H1 (cell line): ENCODE measurements around the gene S100A12. TPM values are rescaled to one million over a fixed set of nuclear protein-coding genes. Genes with fewer than 3 reads are reported as not detected.

Experiments used
- CTCF ChIA-PET: fragments of 300-600 bp; sonication (Branson Sonifier 250); formaldehyde crosslinking; loops from one replicate; lab custom pipeline; 2021; ENCODE audit not compliant: partially characterized antibody; lab: Charles Lee
- POLR2A ChIA-PET: fragments of 300-600 bp; sonication (Branson Sonifier 250); formaldehyde crosslinking; loops from one replicate; lab custom pipeline; 2021; ENCODE audit warnings: inconsistent platforms; ENCODE audit not compliant: partially characterized antibody; lab: Charles Lee
- DNase-seq, 2 experiments: peaks; one replicate each; pipeline versions ENCODE4 v3.0.0 to v3.0.0-alpha.2; 2010 to 2022; ENCODE audit warnings: low spot score in 2 of 2, low read depth in 1 of 2, mixed read lengths in 1 of 2
- FAIRE-seq: peaks from 2 replicates; lab custom pipeline; 2011; peaks lifted over from hg19 to GRCh38; lab: Jason Lieb, UNC
- H2AFZ ChIP-seq: 2 replicates; pipeline ENCODE4 v1.8.1; 2012; ENCODE audit warnings: low read length, inconsistent platforms
- H2AK5ac ChIP-seq: 2 replicates; pipeline ENCODE4 v1.6.1; 2013; ENCODE audit warnings: low read depth, low read length
- H2BK120ac ChIP-seq: replicated peaks from 2 replicates; pipeline ENCODE3; 2013; ENCODE audit warnings: low read depth, low read length, inconsistent platforms
- H2BK12ac ChIP-seq: 2 replicates; pipeline ENCODE4 v1.6.1; 2013; ENCODE audit warnings: low read depth, low read length
- H2BK15ac ChIP-seq: 2 replicates; pipeline ENCODE4 v1.6.1; 2013; ENCODE audit warnings: low read length
- H2BK20ac ChIP-seq: 2 replicates; pipeline ENCODE4 v1.6.1; 2013; ENCODE audit warnings: low read length
- H2BK5ac ChIP-seq: 2 replicates; pipeline ENCODE4 v1.6.1; 2013; ENCODE audit warnings: low read depth, low read length
- H3K14ac ChIP-seq: 2 replicates; pipeline ENCODE4 v1.6.1; 2013; ENCODE audit warnings: inconsistent platforms; ENCODE audit not compliant: insufficient read length
- H3K18ac ChIP-seq: 2 replicates; pipeline ENCODE4 v1.6.1; 2013; ENCODE audit warnings: low read length; ENCODE audit errors: extremely low read depth
- H3K23ac ChIP-seq: 2 replicates; pipeline ENCODE4 v1.6.1; 2013; ENCODE audit warnings: inconsistent platforms; ENCODE audit not compliant: insufficient read length
- H3K23me2 ChIP-seq: 2 replicates; pipeline ENCODE4 v1.6.1; 2013; ENCODE audit warnings: low read depth, low read length
- H3K27ac ChIP-seq: 2 replicates; pipeline ENCODE4 v1.6.1; 2011; ENCODE audit warnings: low read depth, low read length, inconsistent platforms
- H3K27me3 ChIP-seq, 4 experiments: replicated peaks in 1 of 4; 1 replicate in 1 of 4; 2 replicates in 3 of 4; pipeline versions ENCODE4 v1.6.1 to v1.8.1; 2011 to 2013; ENCODE audit warnings: low read length in 3 of 4, mild to moderate bottlenecking in 3 of 4, inconsistent platforms in 2 of 4, mixed read lengths in 2 of 4, moderate library complexity in 1 of 4; ENCODE audit not compliant: control insufficient read depth in 3 of 4, insufficient read depth in 3 of 4; ENCODE audit errors: extremely low read depth in 1 of 4
- H3K36me3 ChIP-seq, 4 experiments: 2 replicates each; pipeline versions ENCODE4 v1.6.1 to v1.8.1; 2011 to 2013; ENCODE audit warnings: mild to moderate bottlenecking in 4 of 4, low read length in 3 of 4, moderate library complexity in 2 of 4, control low read depth in 1 of 4, inconsistent platforms in 1 of 4; ENCODE audit not compliant: insufficient read depth in 4 of 4, control insufficient read depth in 2 of 4
- H3K4ac ChIP-seq: replicated peaks from 2 replicates; pipeline ENCODE3; 2013; ENCODE audit warnings: low read length, low read depth, mixed read lengths, inconsistent platforms; ENCODE audit not compliant: insufficient read length
- H3K4me1 ChIP-seq, 4 experiments: replicated peaks in 1 of 4; 1 replicate in 1 of 4; 2 replicates in 3 of 4; pipeline versions ENCODE4 v1.6.1 to v1.8.1; 2011 to 2013; ENCODE audit warnings: low read length in 3 of 4, inconsistent platforms in 2 of 4, mixed read lengths in 1 of 4; ENCODE audit not compliant: insufficient read depth in 4 of 4, control insufficient read depth in 3 of 4
- H3K4me2 ChIP-seq, 2 experiments: 2 replicates each; pipeline versions ENCODE4 v1.6.1 to v1.8.1; 2011 to 2013; ENCODE audit warnings: low read depth in 2 of 2, low read length in 2 of 2, control low read depth in 1 of 2, inconsistent platforms in 1 of 2, mild to moderate bottlenecking in 1 of 2; ENCODE audit not compliant: insufficient read depth in 1 of 2
- H3K4me3 ChIP-seq, 4 experiments: fragments of 200-600, 300-600 bp in 1 of 4; sonication (generic), shearing (Covaris generic), sonication (Bioruptor Twin) in 1 of 4; 2 replicates each; pipeline versions ENCODE4 v1.5.1 to v1.8.1; 2011 to 2016; ENCODE audit warnings: low read length in 4 of 4, low read depth in 3 of 4, control low read depth in 2 of 4, inconsistent platforms in 2 of 4, mild to moderate bottlenecking in 2 of 4, mixed read lengths in 1 of 4, moderate library complexity in 1 of 4; ENCODE audit not compliant: insufficient read depth in 2 of 4; ENCODE audit errors: extremely low read depth in 1 of 4
- H3K56ac ChIP-seq: replicated peaks from 2 replicates; pipeline ENCODE3; 2013; ENCODE audit warnings: low read depth, mild to moderate bottlenecking, mixed read lengths, low read length, inconsistent platforms; ENCODE audit not compliant: insufficient read length
- H3K79me1 ChIP-seq: 2 replicates; pipeline ENCODE4 v1.6.1; 2013; ENCODE audit warnings: low read depth, low read length, control low read depth
- H3K79me2 ChIP-seq, 2 experiments: 2 replicates each; pipeline versions ENCODE4 v1.6.1 to v1.8.1; 2012 to 2013; ENCODE audit warnings: low read length in 2 of 2, mild to moderate bottlenecking in 2 of 2, inconsistent platforms in 1 of 2; ENCODE audit not compliant: insufficient read depth in 2 of 2, control insufficient read depth in 1 of 2
- H3K9ac ChIP-seq, 4 experiments: replicated peaks in 1 of 4; 1 replicate in 1 of 4; 2 replicates in 3 of 4; pipeline versions ENCODE4 v1.6.1 to v1.8.1; 2011 to 2013; ENCODE audit warnings: low read depth in 3 of 4, low read length in 3 of 4, control low read depth in 2 of 4, mild to moderate bottlenecking in 2 of 4, moderate library complexity in 2 of 4, inconsistent platforms in 1 of 4; ENCODE audit errors: extremely low read depth in 1 of 4
- H3K9me3 ChIP-seq, 2 experiments: 2 replicates each; pipeline versions ENCODE4 v1.6.1 to v1.8.1; 2012 to 2013; ENCODE audit warnings: mild to moderate bottlenecking in 2 of 2, moderate library complexity in 2 of 2, control low read depth in 1 of 2, inconsistent platforms in 1 of 2, low read depth in 1 of 2, low read length in 1 of 2, mixed read lengths in 1 of 2; ENCODE audit not compliant: insufficient read depth in 2 of 2
- H4K20me1 ChIP-seq, 2 experiments: replicated peaks in 1 of 2; 2 replicates each; pipeline versions ENCODE3 to v1.8.1; 2011 to 2013; ENCODE audit warnings: inconsistent platforms in 2 of 2, low read length in 2 of 2, mild to moderate bottlenecking in 1 of 2; ENCODE audit not compliant: insufficient read depth in 2 of 2, control insufficient read depth in 1 of 2
- H4K5ac ChIP-seq: 2 replicates; pipeline ENCODE4 v1.6.1; 2013; ENCODE audit warnings: low read length, low read depth, mixed read lengths, inconsistent platforms; ENCODE audit not compliant: insufficient read length
- H4K8ac ChIP-seq: 2 replicates; pipeline ENCODE4 v1.8.0; 2013; ENCODE audit warnings: mild to moderate bottlenecking, moderate library complexity, low read length, inconsistent platforms; ENCODE audit not compliant: insufficient read depth; ENCODE audit errors: extremely low read depth
- H4K91ac ChIP-seq: replicated peaks from 2 replicates; pipeline ENCODE3; 2013; ENCODE audit warnings: low read length, mixed read lengths, inconsistent platforms; ENCODE audit not compliant: insufficient read length
- MAX ChIP-seq: IDR thresholded peaks from 2 replicates; pipeline ENCODE4 v1.6.1; 2012; ENCODE audit warnings: inconsistent platforms
- SIRT6 ChIP-seq: IDR thresholded peaks from one replicate; pipeline ENCODE4 v1.7.1; 2012; ENCODE audit warnings: low read length, inconsistent platforms
- SP1 ChIP-seq: IDR thresholded peaks from 2 replicates; pipeline ENCODE4 v1.6.1; 2011; ENCODE audit warnings: low read depth, low read length
- WGBS, 2 experiments: shearing (Covaris generic) in 1 of 2; methylation state at CpG; one replicate each; pipeline versions ENCODE4 v1.1.6 to v1.1.7; 2013 to 2015; ENCODE audit warnings: low lambda C conversion rate in 2 of 2, mixed read lengths in 2 of 2, inconsistent platforms in 1 of 2, low coverage in 1 of 2, missing lambda C conversion rate in 1 of 2; ENCODE audit not compliant: insufficient replicate concordance in 2 of 2, insufficient coverage in 1 of 2, insufficient read length in 1 of 2; ENCODE audit errors: extremely low coverage in 1 of 2, missing lambda C conversion rate in 1 of 2; 5-methylcytosine and 5-hydroxymethylcytosine counted together
- polyA plus RNA-seq, 7 experiments: library from polyadenylated mRNA; depleted of rRNA in 3 of 7; stranded (reverse) in 5 of 7; unstranded in 2 of 7; fragments of >200 nt in 5 of 7; fragments of 200-250 nt in 2 of 7; gene quantifications; 1 replicate in 5 of 7; 2 replicates in 1 of 7; 4 replicates in 1 of 7; pipeline versions ENCODE4 v1.2.1 to v1.2.3, GENCODE V29; 2011 to 2013; ENCODE audit warnings: missing spikeins in 2 of 7, mixed read lengths in 2 of 7
- total RNA-seq: library from RNA; stranded (reverse); fragmentation: NEBNext Ultra II Directional; extraction: Animal tissue kit (Norgen Biotek cat#: 25700); gene quantifications from 2 replicates; pipeline ENCODE4 v1.2.1, GENCODE V29; 2021

S100A12 gene
- total and polyA plus RNA-seq, 2 of the 8 experiments (the other 6 are each of a cell fraction or from before 2014, with no cell fraction given), result not detected

GRCh38 chr1:153360592-153361479 lies 14.6 kb downstream of the S100A12 start:
- H2BK15ac ChIP-seq, result no peak overlapping the region
- H3K18ac ChIP-seq, result no peak overlapping the region
- CTCF ChIA-PET, result interaction anchor here (0.9 to 2.5 kb wide), 8 partner anchors 9 to 207 kb away, joined by 3 to 15 read pairs (median 6); no protein-coding TSS in a partner anchor
- no peaks in the 10 kb centered on the region for H3K79me2 ChIP-seq
- no peaks in the 10 kb centered on the region; a peak in 1 of 7 replicates for H3K4me1 ChIP-seq
- no peaks in the 10 kb centered on the region for H3K36me3 ChIP-seq
- DNase-seq (no peak), FAIRE-seq (no peak)
- no peaks in the 10 kb centered on the region; the same call in 1 of the 2 replicates for H3K23me2 ChIP-seq
- H4K20me1 ChIP-seq, result no peaks in the 10 kb centered on the region
- no peak overlapping the region for H3K4ac ChIP-seq
- H3K27me3 ChIP-seq, result no peaks in the 10 kb centered on the region
- H3K9me3 ChIP-seq, result no peaks in the 10 kb centered on the region
- H4K8ac ChIP-seq, result no peak overlapping the region
- no peak overlapping the region for H4K5ac ChIP-seq
- H3K4me2 ChIP-seq, result no peak overlapping the region
- H3K27ac ChIP-seq, result no peak overlapping the region
- 91% methylated on average over 11 of the region's 11 CpGs; no CpG with 5 or more reads in 1 of the 2 experiments for WGBS, 2 experiments
- no peak overlapping the region for H2AK5ac ChIP-seq
- no peak overlapping the region for H2AFZ ChIP-seq
- no peak overlapping the region for H3K4me3 ChIP-seq
- no peaks in the 10 kb centered on the region for H3K79me1 ChIP-seq
- POLR2A ChIA-PET, result no interaction called here
- no peak overlapping the region for H3K9ac ChIP-seq
- H3K23ac ChIP-seq, result no peak overlapping the region
- H2BK120ac ChIP-seq, result no peak overlapping the region
- no peak overlapping the region for H3K56ac ChIP-seq
- no peak overlapping the region for H2BK5ac ChIP-seq
- H3K14ac ChIP-seq, result no peak overlapping the region
- H4K91ac ChIP-seq, result no peak overlapping the region
- no peak overlapping the region for H2BK12ac ChIP-seq
- no peak overlapping the region for H2BK20ac ChIP-seq
- TF ChIP-seq MAX, result no peak
- no peak for TF ChIP-seq SP1
- TF ChIP-seq SIRT6, result no peak
